GM12873 (cell line): ENCODE measurements around the gene PPIP5K2.

Experiments used
- TF ChIP-seq, protein P1 (sequence below): IDR thresholded peaks from 2 replicates; pipeline ENCODE4 v1.5.1; 2012; ENCODE audit warnings: low read depth, mild to moderate bottlenecking, moderate library complexity, low read length, control low read depth; ENCODE audit not compliant: insufficient read depth; ENCODE audit errors: missing control alignments

The PPIP5K2 gene

DNA sequence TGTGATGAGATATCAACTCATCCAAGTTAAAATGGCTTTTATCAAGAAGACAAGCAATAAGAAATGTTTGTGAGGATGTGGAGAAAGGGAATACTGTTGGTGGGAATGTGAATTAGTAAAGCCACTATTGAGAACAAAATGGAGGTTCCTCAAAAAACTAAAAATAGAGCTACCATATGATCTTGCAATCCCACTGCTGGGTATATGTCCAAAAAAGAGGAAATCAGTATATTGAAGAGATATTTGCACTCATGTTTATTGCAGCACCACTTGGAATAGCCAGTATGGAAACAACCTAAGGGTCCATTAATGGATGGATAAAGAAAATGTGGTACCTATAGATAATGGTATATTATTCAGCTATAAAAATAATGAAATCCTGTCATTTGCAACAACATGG is 25.1 kb downstream of the PPIP5K2 start:
- TF ChIP-seq, protein P1, sequence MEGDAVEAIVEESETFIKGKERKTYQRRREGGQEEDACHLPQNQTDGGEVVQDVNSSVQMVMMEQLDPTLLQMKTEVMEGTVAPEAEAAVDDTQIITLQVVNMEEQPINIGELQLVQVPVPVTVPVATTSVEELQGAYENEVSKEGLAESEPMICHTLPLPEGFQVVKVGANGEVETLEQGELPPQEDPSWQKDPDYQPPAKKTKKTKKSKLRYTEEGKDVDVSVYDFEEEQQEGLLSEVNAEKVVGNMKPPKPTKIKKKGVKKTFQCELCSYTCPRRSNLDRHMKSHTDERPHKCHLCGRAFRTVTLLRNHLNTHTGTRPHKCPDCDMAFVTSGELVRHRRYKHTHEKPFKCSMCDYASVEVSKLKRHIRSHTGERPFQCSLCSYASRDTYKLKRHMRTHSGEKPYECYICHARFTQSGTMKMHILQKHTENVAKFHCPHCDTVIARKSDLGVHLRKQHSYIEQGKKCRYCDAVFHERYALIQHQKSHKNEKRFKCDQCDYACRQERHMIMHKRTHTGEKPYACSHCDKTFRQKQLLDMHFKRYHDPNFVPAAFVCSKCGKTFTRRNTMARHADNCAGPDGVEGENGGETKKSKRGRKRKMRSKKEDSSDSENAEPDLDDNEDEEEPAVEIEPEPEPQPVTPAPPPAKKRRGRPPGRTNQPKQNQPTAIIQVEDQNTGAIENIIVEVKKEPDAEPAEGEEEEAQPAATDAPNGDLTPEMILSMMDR, result no peak

- TF ChIP-seq, protein P1, result no peak
These were observed 28.1 kb downstream of the PPIP5K2 start for GRCh38 chr5:103148213-103148612.

DNA sequence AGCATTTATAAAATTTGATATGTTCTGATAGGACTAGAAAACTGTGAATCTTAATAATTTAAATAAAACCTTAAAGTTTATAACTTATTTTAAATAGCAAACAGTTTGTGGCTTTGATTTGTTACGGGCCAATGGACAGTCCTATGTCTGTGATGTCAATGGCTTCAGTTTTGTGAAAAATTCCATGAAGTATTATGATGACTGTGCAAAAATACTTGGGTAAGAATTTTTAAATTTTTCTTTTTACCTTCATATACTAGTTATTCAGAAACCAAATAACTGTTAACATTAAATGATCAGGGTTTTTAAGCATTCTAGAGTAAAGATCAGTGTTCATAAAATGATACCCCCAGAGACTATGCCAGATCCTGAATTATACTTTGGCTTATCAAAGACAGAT is 31.1 kb downstream of the PPIP5K2 start:
- TF ChIP-seq, protein P1, result no peak

DNA sequence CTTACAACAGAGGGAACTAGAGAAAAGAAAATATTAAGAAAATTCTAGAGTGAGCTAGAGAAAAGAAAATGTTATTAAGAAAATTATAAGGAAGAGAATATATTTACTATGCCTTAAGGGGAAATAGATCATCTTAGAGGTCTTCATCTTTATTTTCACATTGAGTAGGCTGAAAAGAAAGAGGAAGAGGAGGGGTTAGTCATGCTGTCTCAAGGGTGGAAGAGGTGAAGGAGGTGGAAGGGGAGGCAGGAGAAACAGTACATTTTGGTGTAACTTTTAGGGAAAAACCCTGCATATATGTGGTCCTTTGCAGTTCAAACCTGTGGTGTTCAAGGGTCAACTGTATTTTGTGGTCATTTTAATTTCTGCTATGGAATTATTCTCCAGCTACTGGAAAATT is 46.6 kb downstream of the PPIP5K2 start:
- TF ChIP-seq, protein P1, result no peak

DNA sequence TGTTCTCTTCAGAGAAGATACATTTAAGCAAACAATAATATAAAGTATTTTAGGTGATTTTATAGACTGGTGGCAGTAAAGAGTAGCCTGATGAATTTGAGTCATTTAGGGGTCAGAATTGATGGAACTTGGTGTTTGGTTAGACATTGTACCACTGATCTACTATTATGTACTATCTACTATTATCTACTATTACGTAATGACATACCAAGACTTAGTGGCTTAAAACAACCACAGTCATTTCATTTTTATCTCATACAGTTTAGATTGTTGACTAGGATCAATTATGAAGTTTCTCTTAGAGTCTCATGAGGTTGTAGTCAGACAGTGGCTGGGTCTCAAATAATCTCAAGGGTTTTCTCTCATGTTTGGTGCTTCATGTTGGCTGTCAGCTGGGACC is 54.0 kb downstream of the PPIP5K2 start:
- TF ChIP-seq, protein P1, result no peak

DNA sequence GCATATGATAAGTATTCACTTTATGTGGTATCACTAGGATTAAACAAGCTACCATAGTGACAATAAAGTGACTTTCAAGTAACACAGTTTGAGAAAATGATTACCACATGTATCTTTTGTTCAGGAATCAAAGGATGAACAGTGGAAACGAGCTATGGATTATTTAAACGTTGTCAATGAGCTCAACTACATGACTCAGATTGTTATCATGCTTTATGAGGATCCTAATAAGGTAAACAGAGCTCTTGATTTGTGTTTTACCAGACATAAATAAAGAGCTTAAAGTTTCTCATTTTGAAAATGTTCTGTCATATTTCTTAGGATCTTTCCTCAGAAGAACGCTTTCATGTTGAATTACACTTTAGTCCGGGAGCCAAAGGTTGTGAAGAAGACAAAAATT is 57.4 kb downstream of the PPIP5K2 start:
- TF ChIP-seq, protein P1, result no peak

DNA sequence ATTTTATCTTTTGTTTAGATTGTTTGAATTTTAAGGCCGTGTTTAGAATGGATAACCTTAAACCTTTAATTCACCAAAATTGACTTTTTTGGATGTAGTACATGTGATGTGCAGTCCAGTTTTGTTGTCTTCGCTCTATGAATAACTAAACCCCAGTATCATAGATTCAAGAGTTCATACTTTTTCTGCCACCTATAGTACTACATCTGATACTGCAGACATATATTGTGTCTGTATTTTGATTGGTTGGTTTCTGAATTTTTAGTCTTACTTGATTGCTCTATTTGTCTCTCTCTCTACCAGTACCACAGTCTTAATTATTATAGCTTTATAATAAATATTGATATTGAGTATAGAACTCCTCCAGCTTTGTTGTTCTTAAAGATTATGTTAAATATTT is 58.1 kb downstream of the PPIP5K2 start:
- TF ChIP-seq, protein P1, result no peak

DNA sequence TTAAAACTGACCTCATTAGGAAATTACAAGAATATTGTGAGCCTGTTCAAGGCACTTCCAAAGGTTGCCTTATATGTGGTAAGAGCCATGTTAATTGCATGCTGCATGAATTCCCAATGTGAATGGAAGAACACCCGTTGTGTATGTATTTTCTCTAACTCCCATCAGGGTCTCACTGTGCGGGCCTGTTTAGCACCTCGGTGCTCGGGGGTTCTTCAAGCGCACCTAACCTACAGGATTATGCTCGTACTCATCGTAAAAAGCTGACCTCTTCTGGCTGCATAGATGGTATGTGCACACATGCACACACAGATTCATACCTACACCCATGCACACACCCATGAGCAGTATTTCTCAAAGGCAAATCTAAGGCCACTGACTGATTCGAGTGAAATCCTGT is 66.1 kb downstream of the PPIP5K2 start:
- TF ChIP-seq, protein P1, result no peak
